Activated T-cell treated with anti-CD3 and anti-CD28 coated beads for 4 hours (primary cell): ENCODE data around the gene RPUSD1.
"Not testable (repeated sequence)": the region's sequence is repeated elsewhere in the genome, so short reads cannot be mapped to it uniquely, and the experiment has no call there.

Experiments used
- DNase-seq: peaks from one replicate; pipeline ENCODE4 v3.0.0-alpha.2; 2020

RPUSD1 gene

GRCh38 chr16:782258-782657, 5.9 kb downstream of the RPUSD1 start:
- no peak for DNase-seq

DNA sequence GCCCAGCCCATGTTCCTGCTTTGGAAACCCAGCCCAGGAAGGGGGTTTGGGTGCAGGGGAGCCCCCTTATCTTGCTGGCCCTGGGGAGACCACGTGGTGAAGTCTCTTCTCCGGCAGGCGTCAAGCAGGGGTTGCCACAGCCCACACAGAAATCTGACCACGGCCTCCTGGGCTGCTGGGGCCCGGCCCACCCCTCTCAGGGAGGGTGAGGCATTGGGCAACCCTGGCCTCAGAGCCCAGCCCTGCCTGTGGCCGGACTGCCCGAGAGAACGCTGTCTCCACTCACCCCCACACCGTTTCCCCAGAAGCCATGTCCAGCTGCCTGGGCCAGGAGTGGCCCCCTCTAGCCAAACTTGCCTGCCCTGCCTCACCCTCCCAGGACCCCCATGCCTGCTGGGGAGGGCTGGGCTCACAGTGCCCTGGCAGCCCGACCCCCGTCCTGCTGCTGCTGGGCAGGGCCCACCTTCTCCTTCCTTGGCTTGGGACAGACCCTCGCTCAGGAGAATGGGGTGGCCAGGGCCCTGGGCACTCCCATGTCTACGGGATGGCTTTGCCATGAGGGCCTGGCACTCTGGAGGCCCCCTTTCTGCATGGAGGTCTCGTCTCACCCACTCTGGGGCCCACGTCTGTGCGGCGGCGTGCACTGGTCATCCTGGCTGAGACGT, 6.7 kb downstream of the RPUSD1 start:
- DNase-seq = no peak

- DNase-seq = no peak
Measured at GRCh38 chr16:780296-780695, 7.9 kb downstream of the RPUSD1 start.

DNA sequence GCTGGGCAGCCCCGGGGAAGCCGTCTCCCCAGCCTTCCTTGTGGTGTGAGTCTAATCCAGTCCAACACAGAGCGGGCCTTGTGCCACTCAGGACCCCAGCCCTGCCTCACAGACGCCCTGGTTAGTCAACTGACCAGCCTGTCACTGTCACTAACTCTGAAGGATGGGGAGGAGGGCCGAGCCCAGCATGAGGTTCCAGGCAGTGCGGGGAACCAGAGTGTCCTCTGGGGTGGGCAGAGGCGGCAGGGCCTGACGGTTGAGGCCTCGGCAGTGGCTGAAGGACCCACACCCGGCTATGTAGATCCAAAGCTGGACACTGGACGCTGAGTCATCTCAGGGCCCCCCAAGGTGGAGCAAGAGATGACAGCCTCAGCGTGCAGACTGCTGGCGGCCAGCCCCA, 8.6 kb downstream of the RPUSD1 start:
- DNase-seq = no peak

DNA sequence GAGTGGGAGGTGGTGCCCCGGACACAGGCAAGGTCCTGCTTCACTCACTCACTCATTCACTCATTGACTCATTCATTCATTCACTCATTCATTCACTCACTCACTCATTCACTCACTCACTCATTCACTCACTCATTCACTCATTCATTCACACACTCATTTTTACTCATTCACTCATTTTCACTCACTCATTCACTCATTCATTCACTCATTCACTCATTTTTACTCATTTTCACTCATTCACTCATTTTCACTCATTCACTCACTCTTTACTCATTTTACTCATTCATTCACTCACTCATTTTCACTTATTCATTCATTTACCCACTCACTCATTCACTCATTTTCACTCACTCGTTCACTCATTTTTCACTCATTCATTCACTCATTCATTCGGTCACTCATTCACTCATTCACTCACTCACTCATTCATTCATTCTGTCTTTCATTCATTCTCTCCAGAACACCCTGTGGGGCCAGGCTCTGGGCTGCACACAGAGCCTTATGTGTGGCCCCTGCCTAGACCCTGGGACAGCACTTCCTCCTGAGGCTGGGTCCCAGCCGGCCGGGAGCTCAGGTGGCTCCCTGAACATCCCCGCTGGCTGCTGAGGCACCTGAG, 9.2 kb downstream of the RPUSD1 start:
- DNase-seq = no peak

GRCh38 chr16:778447-778846, 9.7 kb downstream of the RPUSD1 start:
- DNase-seq = no peak

- no peak for DNase-seq
Measured at GRCh38 chr16:777826-778225, 10.4 kb downstream of the RPUSD1 start.

- no peak for DNase-seq
Measured at GRCh38 chr16:776824-777223, 11.4 kb downstream of the RPUSD1 start.

DNA sequence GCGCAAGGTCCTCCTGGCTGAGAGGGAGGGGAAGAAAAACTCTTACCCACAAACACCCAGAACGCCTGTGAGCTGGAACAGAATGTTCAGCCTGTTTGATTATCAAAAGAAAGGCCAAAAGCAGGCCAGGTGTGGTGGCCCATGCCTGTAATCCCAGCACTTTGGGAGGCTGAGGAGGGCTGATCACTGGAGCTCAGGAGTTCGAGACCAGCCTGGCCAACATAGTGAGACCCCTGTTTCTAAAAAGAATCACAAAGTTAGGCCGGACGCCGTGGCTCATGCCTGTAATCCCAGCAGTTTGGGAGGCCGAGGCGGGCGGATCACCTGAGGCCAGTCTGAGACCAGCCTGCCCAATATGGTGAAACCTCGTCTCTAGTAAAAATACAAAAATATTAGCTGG, 11.9 kb downstream of the RPUSD1 start:
- DNase-seq = not testable (repeated sequence)

DNA sequence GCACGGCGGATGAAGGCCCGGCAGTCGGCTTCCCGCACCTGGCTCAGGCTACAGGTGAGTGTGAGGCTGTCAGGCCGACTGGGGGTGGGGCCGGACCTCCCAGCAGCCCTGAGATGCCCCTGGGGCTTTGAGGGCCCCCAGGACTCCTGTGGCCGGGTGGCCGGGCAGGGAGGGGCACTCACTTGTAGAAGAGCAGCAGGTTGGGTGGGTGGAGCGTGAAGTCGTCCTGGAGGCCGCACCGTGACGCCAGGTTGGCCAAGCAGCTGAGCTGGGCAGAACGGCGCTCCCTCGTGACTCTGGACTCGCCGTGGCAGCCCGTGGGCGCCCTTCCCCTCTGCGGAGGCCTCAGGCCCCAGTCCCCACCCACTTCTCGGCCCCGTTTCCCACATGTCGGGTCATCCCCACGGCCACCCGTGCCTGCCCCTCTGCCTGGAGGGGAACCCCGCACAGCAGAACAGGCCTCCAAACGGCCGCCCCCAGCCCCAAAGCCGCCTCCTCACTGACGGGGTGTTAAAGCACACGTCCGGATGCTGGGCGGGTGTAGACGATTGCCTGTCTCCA, 12.9 kb downstream of the RPUSD1 start:
- DNase-seq = no peak

DNA sequence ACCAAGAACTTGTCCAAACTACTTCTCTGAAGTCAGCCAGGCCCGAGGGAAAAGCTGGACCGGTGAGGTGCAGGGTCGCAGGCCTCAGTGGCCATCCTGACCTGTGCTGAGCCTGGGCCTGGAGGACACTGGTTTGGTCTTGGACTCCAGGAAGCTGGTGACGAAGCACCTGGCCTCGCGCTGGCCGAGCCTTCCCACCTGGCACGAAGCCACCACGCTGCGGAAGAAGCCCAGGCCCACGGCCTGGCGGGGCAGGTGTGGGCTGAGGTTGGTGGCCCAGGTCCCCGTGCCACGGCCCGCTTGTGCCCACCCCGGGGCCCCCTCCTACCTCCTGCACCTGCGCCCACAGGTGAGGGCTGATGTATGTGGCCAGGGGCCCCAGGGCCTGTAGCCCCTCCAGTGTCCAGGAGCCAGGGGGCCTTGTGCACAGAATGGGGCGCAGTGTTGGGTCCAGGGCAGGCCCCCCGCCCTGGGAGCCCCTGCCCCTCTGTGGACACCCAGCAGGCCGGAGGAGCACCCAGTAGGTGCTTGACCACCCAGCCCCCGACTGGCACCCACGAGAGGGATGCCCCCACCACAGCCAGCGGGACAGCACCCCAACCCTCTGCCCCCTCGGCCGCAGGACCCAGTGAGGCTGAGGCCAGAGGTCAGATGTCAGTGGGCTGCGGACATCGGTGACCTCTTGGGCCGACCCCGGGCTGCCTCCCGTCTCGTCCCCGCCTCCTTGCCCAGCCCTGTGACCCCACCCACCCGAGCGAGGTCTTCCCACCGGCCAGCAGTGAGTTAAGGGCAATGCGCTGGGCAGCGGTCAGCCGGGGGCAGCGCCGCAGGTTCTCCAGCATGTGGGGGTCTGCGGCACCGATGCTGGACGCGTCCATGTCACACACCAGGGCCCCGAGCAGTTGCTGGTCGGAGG, 13.8 kb downstream of the RPUSD1 start:
- no peak for DNase-seq

DNA sequence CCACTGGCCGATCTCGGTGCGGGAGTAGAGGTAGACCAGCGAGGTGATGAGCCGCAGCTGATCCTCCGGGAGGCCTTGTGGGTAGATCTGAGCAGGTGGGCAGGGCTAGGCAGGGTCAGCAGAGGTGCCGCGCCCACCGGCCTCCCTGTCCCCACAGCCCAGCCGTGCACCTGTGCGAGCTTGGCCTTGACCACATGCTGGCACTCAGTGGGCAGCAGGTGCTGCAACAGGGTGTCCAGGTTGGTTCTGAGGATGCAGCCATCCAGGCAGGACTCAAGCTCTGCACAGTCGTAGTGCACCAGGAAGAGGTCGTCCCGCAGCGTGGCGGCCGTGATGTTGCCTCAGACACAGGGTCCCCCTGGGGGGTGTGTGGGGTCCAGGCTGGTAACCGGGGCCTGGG, 15.2 kb downstream of the RPUSD1 start:
- no peak for DNase-seq

- DNase-seq = no peak
Measured at GRCh38 chr16:770411-770810, 17.8 kb downstream of the RPUSD1 start.

- no peak for DNase-seq
Measured at GRCh38 chr16:769934-770333, 18.2 kb downstream of the RPUSD1 start.

DNA sequence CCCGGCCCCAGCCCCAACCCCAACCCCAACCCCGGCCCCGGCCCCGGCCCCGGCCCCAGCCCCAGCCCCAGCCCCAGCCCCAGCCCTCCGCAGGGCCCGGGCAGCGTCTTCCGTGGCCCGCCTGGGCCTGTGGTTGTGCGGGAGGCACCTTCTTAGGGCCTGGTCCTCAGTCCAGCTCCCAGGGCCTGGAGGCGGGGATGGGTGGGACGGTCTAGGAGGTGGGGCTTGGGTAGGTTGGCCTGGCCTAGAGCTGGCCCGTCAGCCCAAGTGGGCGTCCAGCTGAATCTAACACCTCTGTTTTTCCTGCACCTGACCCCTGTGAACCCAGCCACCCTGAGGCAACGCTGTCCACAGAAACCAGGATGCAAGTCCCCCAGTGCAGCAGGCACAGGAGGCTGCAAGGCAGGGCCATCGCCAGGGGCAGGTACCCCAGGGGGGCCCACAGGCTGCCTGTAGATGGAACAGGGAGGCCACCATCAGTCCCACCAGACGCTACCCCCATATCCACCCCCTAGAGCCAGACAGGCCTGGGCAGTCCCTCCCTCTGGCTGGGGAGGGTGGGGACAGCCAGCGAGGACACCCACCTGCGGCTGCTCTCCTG, 18.9 kb downstream of the RPUSD1 start:
- DNase-seq = no peak

DNA sequence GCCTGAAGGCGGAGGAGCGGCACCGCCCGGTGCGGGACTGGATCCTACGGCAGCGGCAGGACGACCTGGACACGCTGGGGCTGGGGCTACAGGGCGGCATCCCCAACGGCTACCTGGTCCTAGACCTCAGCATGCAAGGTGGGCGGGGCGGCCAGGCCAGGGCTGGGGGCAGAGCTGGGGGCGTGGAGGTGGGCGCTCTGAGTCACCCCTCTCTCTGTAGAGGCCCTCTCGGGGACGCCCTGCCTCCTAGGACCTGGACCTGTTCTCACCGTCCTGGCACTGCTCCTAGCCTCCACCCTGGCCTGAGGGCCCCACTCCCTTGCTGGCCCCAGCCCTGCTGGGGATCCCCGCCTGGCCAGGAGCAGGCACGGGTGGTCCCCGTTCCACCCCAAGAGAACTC, 19.8 kb downstream of the RPUSD1 start:
- no peak for DNase-seq

DNA sequence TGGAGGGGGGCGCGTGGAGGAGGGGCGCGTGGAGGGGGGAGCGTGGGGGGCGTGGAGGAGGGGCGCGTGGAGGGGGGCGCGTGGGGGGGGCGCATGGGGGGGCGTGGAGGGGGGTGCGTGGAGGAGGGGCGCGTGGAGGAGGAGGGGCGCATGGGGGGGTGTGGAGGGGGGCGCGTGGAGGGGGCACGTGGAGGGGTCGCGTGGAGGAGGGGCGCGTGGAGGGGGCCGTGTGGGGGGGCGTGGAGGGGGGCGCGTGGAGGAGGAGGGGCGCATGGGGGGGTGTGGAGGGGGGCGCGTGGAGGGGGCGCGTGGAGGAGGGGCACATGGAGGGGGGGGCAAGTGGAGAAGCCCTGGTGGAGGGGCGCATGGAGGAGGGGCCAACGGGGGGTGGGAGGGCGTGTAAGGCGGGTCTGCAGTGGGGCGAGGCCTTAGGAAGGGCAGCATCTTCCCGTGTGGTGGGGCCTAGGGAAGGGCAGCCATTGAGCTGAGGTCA, 20.4 kb downstream of the RPUSD1 start:
- DNase-seq = no peak

- DNase-seq = no peak
Measured at GRCh38 chr16:766820-767640, 21.2 kb downstream of the RPUSD1 start.

- no peak for DNase-seq
Measured at GRCh38 chr16:766008-766819, 22.0 kb downstream of the RPUSD1 start.

DNA sequence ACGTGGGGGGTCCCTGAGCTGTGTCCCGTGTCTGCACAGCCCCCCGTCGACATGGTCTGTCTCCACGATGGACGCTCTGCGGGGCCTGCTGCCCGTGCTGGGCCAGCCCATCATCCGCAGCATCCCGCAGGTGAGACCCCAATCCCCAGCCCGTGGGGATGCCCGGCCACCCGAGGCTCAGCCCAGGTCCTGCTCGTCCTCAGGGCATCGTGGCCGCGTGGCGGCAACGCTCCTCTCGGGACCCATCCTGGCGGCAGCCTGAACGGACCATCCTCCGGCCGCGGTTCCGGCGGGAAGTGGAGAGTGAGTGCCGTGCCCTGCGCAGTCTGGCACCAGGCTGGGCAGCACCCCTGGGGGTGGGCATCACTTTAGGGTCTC, 22.7 kb downstream of the RPUSD1 start:
- DNase-seq = no peak

GRCh38 chr16:764848-765487, 23.2 kb downstream of the RPUSD1 start:
- no peak for DNase-seq
